ENCODE measurements around the gene PPP2R3B. TPM values are rescaled to one million over a fixed set of nuclear protein-coding genes. Genes with fewer than 3 reads are reported as not detected.

Gene PPP2R3B
- total and polyA plus RNA-seq, 3 donors from 2014 or later = 28.3 to 108 (median 89.6) TPM

DNA sequence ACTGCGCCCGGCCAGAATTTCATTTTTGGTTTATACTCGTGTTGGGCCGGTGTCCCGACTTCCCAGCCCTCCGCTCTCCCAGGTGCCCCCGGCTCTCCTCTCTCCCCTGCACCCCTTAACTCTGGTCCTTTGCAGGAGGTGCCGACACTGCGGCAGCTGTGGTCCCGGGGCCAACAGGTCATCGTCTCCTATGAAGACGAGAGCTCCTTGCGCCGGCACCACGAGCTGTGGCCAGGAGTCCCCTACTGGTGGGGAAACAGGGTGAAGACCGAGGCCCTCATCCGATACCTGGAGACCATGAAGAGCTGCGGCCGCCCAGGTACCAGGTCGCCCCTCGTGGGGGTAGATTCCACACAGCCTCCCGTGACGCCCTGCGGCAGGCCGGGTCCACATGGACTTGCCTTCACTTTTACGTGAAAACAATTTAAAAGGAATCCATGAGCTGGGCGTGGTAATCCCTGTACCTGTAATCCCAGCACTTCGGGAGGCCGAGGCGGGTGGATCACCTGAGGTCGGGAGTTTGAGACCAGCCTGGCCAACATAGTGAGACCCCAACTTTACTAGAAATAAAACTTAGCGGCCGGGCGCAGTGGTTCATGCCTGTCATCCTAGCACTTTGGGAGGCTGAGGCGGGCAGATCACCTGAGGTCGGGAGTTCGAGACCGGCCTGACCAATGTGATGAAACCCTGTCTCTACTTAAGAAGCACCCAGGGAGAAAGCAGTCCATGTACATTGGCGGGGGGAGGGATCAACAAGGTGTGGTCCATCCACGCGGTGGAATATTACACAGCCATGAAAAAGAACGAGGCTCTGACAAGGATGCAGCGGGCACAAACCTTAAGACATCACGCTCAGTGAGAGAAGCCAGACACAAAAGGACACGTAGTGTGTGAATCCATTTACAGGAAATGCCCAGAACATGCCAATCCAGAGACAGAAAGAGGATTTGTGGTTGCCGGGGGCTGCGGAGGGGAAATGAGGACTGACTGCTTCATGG is 93.5 kb downstream of the PPP2R3B start:
- TF ChIP-seq, protein P1, sequence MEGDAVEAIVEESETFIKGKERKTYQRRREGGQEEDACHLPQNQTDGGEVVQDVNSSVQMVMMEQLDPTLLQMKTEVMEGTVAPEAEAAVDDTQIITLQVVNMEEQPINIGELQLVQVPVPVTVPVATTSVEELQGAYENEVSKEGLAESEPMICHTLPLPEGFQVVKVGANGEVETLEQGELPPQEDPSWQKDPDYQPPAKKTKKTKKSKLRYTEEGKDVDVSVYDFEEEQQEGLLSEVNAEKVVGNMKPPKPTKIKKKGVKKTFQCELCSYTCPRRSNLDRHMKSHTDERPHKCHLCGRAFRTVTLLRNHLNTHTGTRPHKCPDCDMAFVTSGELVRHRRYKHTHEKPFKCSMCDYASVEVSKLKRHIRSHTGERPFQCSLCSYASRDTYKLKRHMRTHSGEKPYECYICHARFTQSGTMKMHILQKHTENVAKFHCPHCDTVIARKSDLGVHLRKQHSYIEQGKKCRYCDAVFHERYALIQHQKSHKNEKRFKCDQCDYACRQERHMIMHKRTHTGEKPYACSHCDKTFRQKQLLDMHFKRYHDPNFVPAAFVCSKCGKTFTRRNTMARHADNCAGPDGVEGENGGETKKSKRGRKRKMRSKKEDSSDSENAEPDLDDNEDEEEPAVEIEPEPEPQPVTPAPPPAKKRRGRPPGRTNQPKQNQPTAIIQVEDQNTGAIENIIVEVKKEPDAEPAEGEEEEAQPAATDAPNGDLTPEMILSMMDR (IDR thresholded peaks at IDR 0.05) = no peak
- TF ChIP-seq POLR2A (IDR thresholded peaks at IDR 0.05) = no peak
- Histone ChIP-seq H3K4me3 (no peak overlapping the region), H3K4me1 (no peaks in the 10 kb centered on the region), H3K27ac (no peak overlapping the region), H3K9me3 (no peaks in the 10 kb centered on the region), H3K36me3 (ENCODE audit: low read depth, missing control alignments) (no peaks in the 10 kb centered on the region), H3K27me3 (no peaks in the 10 kb centered on the region)
- peak; percentile 9 for DNase-seq
- 98% methylated on average over 39 to 47 of the region's 47 CpGs for WGBS, 2 donors
- intact Hi-C loops (cut with DNase I; ENCODE audit: low total_unique reads) = no loop called here

DNA sequence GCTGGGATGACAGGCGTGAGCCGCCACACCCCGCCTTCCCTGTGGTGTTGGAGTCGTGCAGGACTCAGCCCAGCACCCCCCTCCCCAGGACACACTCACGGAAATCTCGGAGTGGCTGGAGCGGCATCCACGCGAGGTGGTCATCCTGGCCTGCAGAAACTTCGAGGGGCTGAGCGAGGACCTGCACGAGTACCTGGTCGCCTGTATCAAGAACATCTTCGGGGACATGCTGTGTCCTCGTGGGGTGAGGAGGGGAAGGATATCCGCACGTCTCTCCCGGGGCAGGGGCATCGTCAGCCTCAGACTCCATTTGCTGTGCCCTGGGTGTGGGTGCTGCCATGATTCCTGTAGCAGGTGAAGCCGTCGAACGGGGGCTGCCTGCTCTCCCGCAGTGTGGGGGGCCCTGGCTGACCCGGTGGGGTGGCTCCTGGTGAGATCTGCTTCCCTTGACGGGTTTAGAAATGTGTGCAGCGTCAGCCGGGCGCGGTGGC is 95.3 kb downstream of the PPP2R3B start:
- intact Hi-C loops (cut with DNase I; ENCODE audit: low total_unique reads) = no loop called here
- H3K36me3 ChIP-seq (ENCODE audit: low read depth, missing control alignments) = no peaks in the 10 kb centered on the region
- 98 to 99% methylated on average over 14 to 29 of the region's 29 CpGs for WGBS, 2 donors

DNA sequence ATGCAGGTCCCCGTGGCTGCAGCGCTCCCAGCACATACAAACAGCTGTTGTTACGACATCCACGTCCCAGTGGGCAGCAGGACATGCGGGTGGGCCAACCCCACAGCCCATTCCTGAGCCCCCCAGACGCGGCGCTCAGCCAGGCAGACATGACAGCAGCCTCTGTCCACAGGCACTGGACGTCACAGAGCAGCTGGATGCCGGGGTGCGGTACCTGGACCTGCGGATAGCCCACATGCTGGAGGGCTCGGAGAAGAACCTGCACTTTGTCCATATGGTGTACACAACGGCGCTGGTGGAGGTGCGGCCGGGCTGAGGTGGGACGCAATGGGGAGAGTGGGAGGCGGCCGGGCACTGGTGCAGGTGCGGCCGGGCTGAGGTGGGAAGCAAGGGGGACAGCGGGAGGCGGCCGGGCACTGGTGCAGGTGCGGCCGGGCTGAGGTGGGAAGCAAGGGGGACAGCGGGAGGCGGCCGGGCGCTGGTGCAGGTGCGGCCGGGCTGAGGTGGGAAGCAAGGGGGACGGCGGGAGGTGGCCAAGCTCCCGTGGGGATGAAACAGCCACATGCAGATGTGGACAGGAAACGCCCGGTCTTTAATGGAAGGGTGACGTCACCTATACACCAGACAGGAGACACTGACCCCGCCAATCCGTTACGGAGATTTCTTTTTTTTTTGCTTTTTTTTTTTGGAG is 96.1 kb downstream of the PPP2R3B start:
- WGBS, 2 donors = 91 to 95% methylated on average over 33 to 42 of the region's 42 CpGs
- no peaks in the 10 kb centered on the region for H3K4me1 ChIP-seq
- H3K27ac ChIP-seq = no peak overlapping the region
- no peaks in the 10 kb centered on the region for H3K9me3 ChIP-seq
- H3K4me3 ChIP-seq = no peak overlapping the region
- intact Hi-C loops (cut with DNase I; ENCODE audit: low total_unique reads) = no loop called here
- TF ChIP-seq, protein P1 (IDR thresholded peaks at IDR 0.05) = no peak
- no peak for TF ChIP-seq POLR2A (IDR thresholded peaks at IDR 0.05)
- H3K36me3 ChIP-seq (ENCODE audit: low read depth, missing control alignments) = no peaks in the 10 kb centered on the region
- H3K27me3 ChIP-seq = no peaks in the 10 kb centered on the region
- DNase-seq = no peak

More for the DNA sequence above, 95.3 kb downstream of the PPP2R3B start:
- DNase-seq = no peak
- H3K27me3 ChIP-seq = no peaks in the 10 kb centered on the region
- H3K4me1 ChIP-seq = no peaks in the 10 kb centered on the region
- no peak overlapping the region for H3K4me3 ChIP-seq
- H3K27ac ChIP-seq = no peak overlapping the region
- TF ChIP-seq, protein P1 (IDR thresholded peaks at IDR 0.05) = no peak
- no peak for TF ChIP-seq POLR2A (IDR thresholded peaks at IDR 0.05)
- H3K9me3 ChIP-seq = no peaks in the 10 kb centered on the region

DNA sequence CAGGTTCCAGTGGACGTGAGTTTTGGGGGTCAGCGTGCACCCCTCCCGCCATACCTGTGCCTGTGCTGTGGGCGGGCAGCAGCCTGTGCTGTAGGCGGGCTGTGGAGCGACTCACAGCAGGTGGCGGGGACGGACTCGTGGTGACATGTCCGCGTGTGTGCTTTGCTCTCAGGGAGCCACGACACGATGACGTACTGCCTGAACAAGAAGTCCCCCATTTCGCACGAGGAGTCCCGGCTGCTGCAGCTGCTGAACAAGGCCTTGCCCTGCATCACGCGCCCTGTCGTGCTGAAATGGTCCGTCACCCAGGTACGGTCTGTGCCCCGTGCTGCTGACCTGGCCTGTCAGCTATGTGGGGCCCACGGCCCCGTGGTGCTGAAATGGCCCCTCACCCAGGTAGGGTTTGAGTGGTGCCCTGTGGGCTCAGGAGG is 98.1 kb downstream of the PPP2R3B start:
- intact Hi-C loops (cut with DNase I; ENCODE audit: low total_unique reads) = no loop called here
- Histone ChIP-seq H3K27ac (no peak overlapping the region), H3K4me3 (no peak overlapping the region), H3K27me3 (no peaks in the 10 kb centered on the region), H3K36me3 (ENCODE audit: low read depth, missing control alignments) (no peaks in the 10 kb centered on the region), H3K9me3 (no peaks in the 10 kb centered on the region), H3K4me1 (no peaks in the 10 kb centered on the region)
- no peak for TF ChIP-seq POLR2A (IDR thresholded peaks at IDR 0.05)
- TF ChIP-seq, protein P1 (IDR thresholded peaks at IDR 0.05) = no peak
- WGBS, 2 donors = 94 to 97% methylated on average over 23 to 25 of the region's 25 CpGs
- DNase-seq = no peak

Data from testis (tissue), 3 donors.